ENCODE measurements around the gene FOXC2.

Gene FOXC2

GRCh38 chr16:86547286-86547685 lies 19.3 kb upstream of the FOXC2 start:
- H3K36me3 ChIP-seq, result peaks cover 30 to 85% (median 69%) of the 10 kb centered on the region in 3 donors
- intact Hi-C loops (cut with DNase I; ENCODE audit: low total_unique reads), result no loop called here
- DNase-seq, result no peak
- no peaks in the 10 kb centered on the region for H3K9me3 ChIP-seq
- no peak for TF ChIP-seq CTCF (IDR thresholded peaks at IDR 0.05)
- peaks cover 0 to 6% (median 0%) of the 10 kb centered on the region in 4 donors for H3K4me1 ChIP-seq
- no peak overlapping the region for H3K4me3 ChIP-seq
- H3K27me3 ChIP-seq, result no peaks in the 10 kb centered on the region
- H3K27ac ChIP-seq, result no peak overlapping the region

GRCh38 chr16:86549076-86549892 lies 17.3 kb upstream of the FOXC2 start:
- H3K27ac ChIP-seq, result no peak overlapping the region
- no peak for DNase-seq
- no peaks in the 10 kb centered on the region for H3K9me3 ChIP-seq
- intact Hi-C loops (cut with DNase I; ENCODE audit: low total_unique reads), result no loop called here
- no peaks in the 10 kb centered on the region for H3K27me3 ChIP-seq
- H3K4me3 ChIP-seq, result no peak overlapping the region
- peaks cover 28 to 70% (median 56%) of the 10 kb centered on the region in 3 donors for H3K36me3 ChIP-seq
- TF ChIP-seq CTCF (IDR thresholded peaks at IDR 0.05), result no peak
- H3K4me1 ChIP-seq, result peaks cover 0 to 19% (median 8%) of the 10 kb centered on the region in 4 donors

- DNase-seq, result no peak
- Histone ChIP-seq H3K27ac (no peak overlapping the region), H3K27me3 (no peaks in the 10 kb centered on the region), H3K4me1 (peaks cover 0 to 22% (median 10%) of the 10 kb centered on the region in 4 donors), H3K36me3 (peaks cover 25 to 68% (median 51%) of the 10 kb centered on the region in 3 donors), H3K4me3 (no peak overlapping the region), H3K9me3 (no peaks in the 10 kb centered on the region)
- no peak for TF ChIP-seq CTCF (IDR thresholded peaks at IDR 0.05)
- intact Hi-C loops (cut with DNase I; ENCODE audit: low total_unique reads), result no loop called here
These were observed 16.8 kb upstream of the FOXC2 start for GRCh38 chr16:86549893-86550190.

GRCh38 chr16:86550281-86550680 lies 16.3 kb upstream of the FOXC2 start:
- peaks cover 23 to 63% (median 46%) of the 10 kb centered on the region in 3 donors for H3K36me3 ChIP-seq
- TF ChIP-seq CTCF (IDR thresholded peaks at IDR 0.05), result no peak
- H3K4me1 ChIP-seq, result peaks cover 0 to 21% (median 11%) of the 10 kb centered on the region in 4 donors
- H3K27me3 ChIP-seq, result no peaks in the 10 kb centered on the region
- H3K27ac ChIP-seq, result no peak overlapping the region
- H3K9me3 ChIP-seq, result no peaks in the 10 kb centered on the region
- DNase-seq, result no peak
- intact Hi-C loops (cut with DNase I; ENCODE audit: low total_unique reads), result no loop called here
- H3K4me3 ChIP-seq, result no peak overlapping the region

GRCh38 chr16:86553356-86553755 lies 13.3 kb upstream of the FOXC2 start:
- Histone ChIP-seq H3K27me3 (no peaks in the 10 kb centered on the region), H3K4me1 (peaks cover 4 to 24% (median 16%) of the 10 kb centered on the region in 4 donors), H3K9me3 (no peaks in the 10 kb centered on the region), H3K4me3 (no peak overlapping the region), H3K27ac (no peak overlapping the region), H3K36me3 (peaks cover 7 to 34% (median 26%) of the 10 kb centered on the region in 3 donors)
- no peak for TF ChIP-seq CTCF (IDR thresholded peaks at IDR 0.05)
- peak in 1 of 2 donors; percentile 58 for DNase-seq
- intact Hi-C loops (cut with DNase I; ENCODE audit: low total_unique reads), result no loop called here

Data from tibial artery (tissue), 4 donors.